Pancreas (tissue), 10 donors: ENCODE data around the gene TMEM87A. TPM values are rescaled to one million over a fixed set of nuclear protein-coding genes. Genes with fewer than 3 reads are reported as not detected.
A peak's percentile ranks its signal among the peaks of the same experiment; 100 is the strongest.

Experiments
- ATAC-seq, 4 donors: fragments of 200-7000 bp; cut with Tn5 transposase; one replicate each; pipeline versions ENCODE4 v1.8.0 to v1.9.1; 2020; ENCODE audit warnings: mild to moderate bottlenecking in 4 of 4, moderate library complexity in 4 of 4
- DNase-seq, 6 donors: peaks; one replicate each; pipeline ENCODE4 v3.0.0-alpha.2; 2020
- FAIRE-seq: peaks from 2 replicates; lab custom pipeline; 2012; peaks lifted over from hg19 to GRCh38; lab: Jason Lieb, UNC
- H3K27ac ChIP-seq, 4 donors: fragments of 200-600 bp; sonication (generic); 1 replicate in 3 of 4; 2 replicates in 1 of 4; pipeline versions ENCODE4 v1.5.0 to v1.8.0; 2020
- H3K27me3 ChIP-seq, 4 donors: fragments of 200-600 bp; one replicate each; pipeline ENCODE4 v1.8.0; 2021
- H3K36me3 ChIP-seq, 3 donors: fragments of 200-600 bp; sonication (generic) in 1 of 3; one replicate each; pipeline versions ENCODE4 v1.5.0 to v1.8.0; 2020 to 2021
- H3K4me1 ChIP-seq, 3 donors: fragments of 200-600 bp; one replicate each; pipeline ENCODE4 v1.8.0; 2021
- H3K4me3 ChIP-seq, 4 donors: fragments of 200-600 bp; sonication (generic) in 2 of 4; one replicate each; pipeline versions ENCODE4 v1.5.0 to v1.8.0; 2020 to 2021
- H3K9me3 ChIP-seq, 4 donors: fragments of 200-600 bp; one replicate each; pipeline ENCODE4 v1.8.0; 2021
- WGBS, 2 donors: extraction: QIAGEN DNeasy Blood & Tissue Kit; methylation state at CpG; one replicate each; pipeline ENCODE4 v1.1.7; 2013; 5-methylcytosine and 5-hydroxymethylcytosine counted together
- intact Hi-C, 3 donors: fragments of 100-400 bp; cut with DNase I; formaldehyde crosslinking; loops; one replicate each; pipeline versions ENCODE4 v1.11.1 to v1.14.2; 2022
- polyA plus RNA-seq, 2 donors: library from polyadenylated mRNA; stranded (reverse); fragments of 200-250 nt; gene quantifications; one replicate each; pipeline ENCODE4 v1.2.3, GENCODE V29; 2013
- total RNA-seq, 6 donors: library from RNA; stranded (reverse); fragmentation: NEBNext Ultra II Directional in 4 of 6; extraction: Animal tissue kit (Norgen Biotek cat#: 25700) in 4 of 6; gene quantifications; one replicate each; pipeline versions ENCODE4 v1.2.1 to v1.2.4, GENCODE V29; 2021 to 2023
- TF ChIP-seq, protein P1 (sequence below), 4 donors: fragments of 200-600 bp; sonication (generic) in 3 of 4; IDR thresholded peaks; one replicate each; pipeline versions ENCODE4 v1.5.0 to v1.8.0; 2021; ENCODE audit warnings: antibody characterized with exemption in 4 of 4
- donor health status: healthy with polysubstance abuse.
- donor health status: DM: no; HTN: no; CAD: no; lungs with moderate emphysema.
- donor health status: DM: no; HTN: no; CAD: no.
- donor health status: control.
- donor health status: control.
- donor health status: Bipolar disorder and iron deficiency.
- donor health status: DM: yes; HTN: yes; CAD: no.
- donor health status: DM: no; HTN: no; CAD: no.
- donor health status: DM: no; HTN: no; CAD: no.
- donor health status: DM: yes; HTN: yes; CAD: no.

Gene TMEM87A
- total and polyA plus RNA-seq, 8 donors = 12.2 to 32.1 (median 23.1) TPM

DNA sequence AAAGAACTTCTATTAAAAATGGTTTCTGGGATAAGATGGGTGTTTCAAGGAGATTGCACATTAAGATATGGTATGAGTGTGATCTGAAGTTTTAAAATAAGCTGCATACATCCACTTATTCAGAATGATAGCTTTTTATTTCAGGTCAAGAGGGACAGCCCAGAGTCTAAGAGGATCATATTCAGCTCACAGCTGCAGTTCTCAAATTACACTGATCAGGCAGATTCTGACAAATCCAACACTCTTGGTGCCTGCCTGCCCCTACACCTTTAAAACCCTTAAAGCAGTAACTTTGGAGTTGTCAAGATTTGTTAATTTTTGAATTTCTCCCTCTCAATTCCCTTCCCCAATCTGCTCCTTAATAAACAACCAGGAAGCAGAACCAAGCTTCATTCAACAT lies 9.1 kb upstream of the TMEM87A start:
- intact Hi-C loops = no loop called here
- H3K36me3 ChIP-seq = peaks cover 0 to 10% (median 0%) of the 10 kb centered on the region in 3 donors
- no peak overlapping the region for H3K27ac ChIP-seq
- FAIRE-seq = no peak
- no peak for ATAC-seq
- TF ChIP-seq, protein P1, sequence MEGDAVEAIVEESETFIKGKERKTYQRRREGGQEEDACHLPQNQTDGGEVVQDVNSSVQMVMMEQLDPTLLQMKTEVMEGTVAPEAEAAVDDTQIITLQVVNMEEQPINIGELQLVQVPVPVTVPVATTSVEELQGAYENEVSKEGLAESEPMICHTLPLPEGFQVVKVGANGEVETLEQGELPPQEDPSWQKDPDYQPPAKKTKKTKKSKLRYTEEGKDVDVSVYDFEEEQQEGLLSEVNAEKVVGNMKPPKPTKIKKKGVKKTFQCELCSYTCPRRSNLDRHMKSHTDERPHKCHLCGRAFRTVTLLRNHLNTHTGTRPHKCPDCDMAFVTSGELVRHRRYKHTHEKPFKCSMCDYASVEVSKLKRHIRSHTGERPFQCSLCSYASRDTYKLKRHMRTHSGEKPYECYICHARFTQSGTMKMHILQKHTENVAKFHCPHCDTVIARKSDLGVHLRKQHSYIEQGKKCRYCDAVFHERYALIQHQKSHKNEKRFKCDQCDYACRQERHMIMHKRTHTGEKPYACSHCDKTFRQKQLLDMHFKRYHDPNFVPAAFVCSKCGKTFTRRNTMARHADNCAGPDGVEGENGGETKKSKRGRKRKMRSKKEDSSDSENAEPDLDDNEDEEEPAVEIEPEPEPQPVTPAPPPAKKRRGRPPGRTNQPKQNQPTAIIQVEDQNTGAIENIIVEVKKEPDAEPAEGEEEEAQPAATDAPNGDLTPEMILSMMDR (IDR thresholded peaks at IDR 0.05) = no peak
- DNase-seq = no peak
- H3K9me3 ChIP-seq = no peaks in the 10 kb centered on the region
- H3K4me3 ChIP-seq = no peak overlapping the region
- peaks cover 5 to 13% (median 9%) of the 10 kb centered on the region in 3 donors for H3K4me1 ChIP-seq
- no peaks in the 10 kb centered on the region for H3K27me3 ChIP-seq

DNA sequence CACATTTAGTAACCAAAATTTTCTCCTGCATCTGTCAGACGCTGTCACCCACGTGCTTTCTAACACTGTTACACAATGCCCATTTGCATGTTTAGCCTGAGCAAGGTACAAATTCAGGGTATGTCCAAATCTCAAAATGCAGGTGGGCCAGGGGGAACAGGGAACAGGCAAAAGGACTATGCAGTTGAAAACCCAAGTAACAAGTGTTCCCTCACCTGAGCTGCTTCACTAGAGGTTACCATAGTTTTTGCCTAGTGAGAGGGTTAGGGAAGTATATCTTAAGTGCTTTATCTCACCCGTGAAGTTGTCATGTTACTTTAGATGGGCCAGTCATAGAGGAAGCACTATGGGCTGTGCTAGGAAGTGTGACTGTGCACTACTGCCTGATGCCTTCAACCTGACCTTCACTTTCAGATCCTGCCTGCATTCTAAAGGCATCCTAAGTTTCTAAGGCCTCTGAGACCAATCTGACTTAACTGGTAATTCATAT lies 6.0 kb upstream of the TMEM87A start:
- no peak overlapping the region for H3K4me3 ChIP-seq
- 57 to 66% methylated on average over 3 of the region's 3 CpGs for WGBS, 2 donors
- DNase-seq = no peak
- H3K9me3 ChIP-seq = no peaks in the 10 kb centered on the region
- intact Hi-C loops = no loop called here
- H3K27me3 ChIP-seq = no peaks in the 10 kb centered on the region
- no peak for FAIRE-seq
- no peak for ATAC-seq
- no peak overlapping the region for H3K27ac ChIP-seq
- TF ChIP-seq, protein P1 (IDR thresholded peaks at IDR 0.05) = no peak
- peaks cover 0 to 10% (median 0%) of the 10 kb centered on the region in 3 donors for H3K36me3 ChIP-seq
- H3K4me1 ChIP-seq = peaks cover 6 to 19% (median 14%) of the 10 kb centered on the region in 3 donors

DNA sequence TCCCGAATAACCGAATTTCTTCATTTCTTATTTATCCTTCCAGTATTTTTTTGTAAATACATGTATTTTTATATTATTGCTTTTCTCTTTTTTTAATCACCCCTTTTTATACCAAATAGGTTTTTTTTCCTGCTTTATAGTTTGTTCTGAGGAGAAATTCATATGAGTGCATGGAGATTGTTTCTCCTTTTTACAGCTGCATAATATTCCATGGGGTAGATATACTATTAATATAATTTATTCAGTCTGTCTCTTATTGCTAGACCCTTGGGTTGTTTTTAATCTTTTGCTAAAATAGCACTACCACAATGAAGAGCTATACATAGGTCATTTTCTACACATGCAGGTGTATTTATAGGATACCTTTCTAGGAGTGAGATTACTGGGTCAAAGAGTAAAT lies 3.5 kb upstream of the TMEM87A start:
- no peaks in the 10 kb centered on the region for H3K27me3 ChIP-seq
- H3K4me3 ChIP-seq = no peak overlapping the region
- TF ChIP-seq, protein P1 (IDR thresholded peaks at IDR 0.05) = no peak
- no peak overlapping the region for H3K27ac ChIP-seq
- intact Hi-C loops = no loop called here
- H3K9me3 ChIP-seq = no peaks in the 10 kb centered on the region
- H3K36me3 ChIP-seq = peaks cover 0 to 10% (median 0%) of the 10 kb centered on the region in 3 donors
- no peak for FAIRE-seq
- DNase-seq = no peak
- WGBS, 2 donors = 94 to 99% methylated on average over 2 of the region's 2 CpGs
- H3K4me1 ChIP-seq = peaks cover 13 to 25% (median 23%) of the 10 kb centered on the region in 3 donors
- no peak for ATAC-seq

DNA sequence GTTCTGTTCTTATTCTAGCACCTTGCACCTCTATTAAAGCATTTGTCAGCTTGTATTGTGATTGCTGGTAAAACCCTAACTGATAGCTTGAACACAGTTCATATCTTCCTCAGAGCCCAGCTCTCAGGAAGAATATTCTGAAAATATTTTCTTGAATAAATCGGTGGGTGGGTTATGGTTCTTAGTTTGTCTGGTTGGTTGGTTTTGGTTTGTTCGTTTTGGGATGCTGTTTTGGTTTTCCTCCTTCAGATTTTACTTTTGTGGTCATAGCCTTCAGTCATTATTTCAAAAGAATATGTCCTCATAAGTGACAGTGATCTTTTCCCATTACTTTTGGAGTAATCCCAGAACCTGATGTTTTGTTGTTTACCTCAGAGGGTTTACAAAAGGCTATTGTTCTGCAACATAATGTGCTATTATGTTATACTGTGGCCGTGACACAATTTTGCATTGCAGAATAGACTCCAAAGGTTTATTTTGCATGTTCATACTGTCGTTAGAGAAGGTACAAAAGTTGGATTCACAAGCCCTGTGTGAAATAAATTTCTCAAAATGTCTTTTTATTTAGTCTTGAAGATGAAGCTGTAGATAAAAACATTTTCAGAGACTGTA lies 2.7 kb upstream of the TMEM87A start:
- ATAC-seq = no peak
- TF ChIP-seq, protein P1 (IDR thresholded peaks at IDR 0.05) = no peak
- Histone ChIP-seq H3K9me3 (no peaks in the 10 kb centered on the region), H3K4me3 (peak overlapping the region in 2 of 4 donors; percentile 60 to 69), H3K27ac (peak overlapping the region in 3 of 4 donors; percentile 82 to 95 (median 94)), H3K27me3 (no peaks in the 10 kb centered on the region), H3K4me1 (peaks cover 22 to 33% (median 26%) of the 10 kb centered on the region in 3 donors), H3K36me3 (peaks cover 0 to 6% (median 0%) of the 10 kb centered on the region in 3 donors)
- no peak for DNase-seq
- intact Hi-C loops = no loop called here
- FAIRE-seq = no peak
- WGBS, 2 donors = 51 to 52% methylated on average over 4 of the region's 4 CpGs

DNA sequence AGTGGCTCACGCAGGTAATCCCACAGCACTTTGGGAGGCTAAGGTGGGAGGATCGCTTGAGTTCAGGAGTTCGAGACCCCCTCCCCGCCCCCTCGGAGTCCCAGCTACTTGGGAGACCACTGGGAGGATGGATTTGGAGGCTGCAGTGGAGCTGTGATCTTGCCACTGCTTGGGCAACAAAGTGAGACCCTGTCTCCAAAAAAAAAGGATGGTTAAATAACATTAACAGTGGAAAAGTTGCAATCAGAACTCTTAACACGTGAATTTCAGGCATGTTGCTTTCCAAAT lies 1.4 kb upstream of the TMEM87A start:
- Histone ChIP-seq H3K27ac (peak overlapping the region; percentile 82 to 95 (median 89)), H3K9me3 (no peaks in the 10 kb centered on the region), H3K27me3 (no peaks in the 10 kb centered on the region), H3K4me1 (peaks cover 26 to 39% (median 29%) of the 10 kb centered on the region in 3 donors), H3K4me3 (peak overlapping the region in 2 of 4 donors; percentile 60 to 69), H3K36me3 (no peaks in the 10 kb centered on the region)
- DNase-seq (peak in 2 of 6 donors; percentile 18), ATAC-seq (no peak), FAIRE-seq (no peak)
- TF ChIP-seq, protein P1 (IDR thresholded peaks at IDR 0.05) = no peak
- WGBS, 2 donors = 47 to 55% methylated on average over 6 of the region's 6 CpGs
- intact Hi-C loops = no loop called here
